Endodermal cell (in vitro differentiated cells): Measurements from ENCODE around the gene CPAMD8. TPM values are rescaled to one million over a fixed set of nuclear protein-coding genes. Genes with fewer than 3 reads are reported as not detected.

Experiments used
- DNase-seq: peaks from one replicate; pipeline ENCODE4 v3.0.0-alpha.2; 2017
- H3K27ac ChIP-seq: 2 replicates; pipeline ENCODE4 v1.5.1; 2013; ENCODE audit warnings: mild to moderate bottlenecking, low read depth, low read length, moderate library complexity
- H3K27me3 ChIP-seq: 2 replicates; pipeline ENCODE4 v1.6.1; 2013; ENCODE audit warnings: mild to moderate bottlenecking, low read length, moderate library complexity; ENCODE audit not compliant: insufficient read depth, control insufficient read depth, poor library complexity, severe bottlenecking
- H3K36me3 ChIP-seq: 2 replicates; pipeline ENCODE4 v1.7.0; 2013; ENCODE audit warnings: mild to moderate bottlenecking, low read length, moderate library complexity; ENCODE audit not compliant: control insufficient read depth, insufficient read depth
- H3K4me1 ChIP-seq: one replicate; pipeline ENCODE4 v1.7.0; 2013; ENCODE audit warnings: low read length; ENCODE audit not compliant: control insufficient read depth, insufficient read depth
- H3K4me3 ChIP-seq: 2 replicates; pipeline ENCODE4 v1.5.1; 2013; ENCODE audit warnings: mild to moderate bottlenecking, low read length, moderate library complexity
- H3K9ac ChIP-seq: 2 replicates; pipeline ENCODE4 v1.6.1; 2013; ENCODE audit warnings: mild to moderate bottlenecking, low read length, moderate library complexity; ENCODE audit not compliant: poor library complexity, severe bottlenecking; ENCODE audit errors: extremely low read depth
- H3K9me3 ChIP-seq: 2 replicates; pipeline ENCODE4 v1.6.1; 2013; ENCODE audit warnings: mild to moderate bottlenecking, low read length, moderate library complexity; ENCODE audit not compliant: control insufficient read depth
- H3K27ac Mint-ChIP-seq: 2 replicates; pipeline ENCODE4 v1.8.0; 2020; ENCODE audit warnings: mixed read lengths
- H3K27me3 Mint-ChIP-seq: 2 replicates; pipeline ENCODE4 v1.8.0; 2021; ENCODE audit warnings: mild to moderate bottlenecking, mixed read lengths; ENCODE audit not compliant: insufficient read depth
- H3K36me3 Mint-ChIP-seq: 2 replicates; pipeline ENCODE4 v1.8.0; 2020; ENCODE audit warnings: low read depth, mixed read lengths
- H3K4me1 Mint-ChIP-seq: 2 replicates; pipeline ENCODE4 v1.8.0; 2020; ENCODE audit warnings: mixed read lengths
- H3K4me3 Mint-ChIP-seq: 2 replicates; pipeline ENCODE4 v1.8.0; 2020; ENCODE audit warnings: mild to moderate bottlenecking, moderate library complexity, mixed read lengths
- H3K9me3 Mint-ChIP-seq: 2 replicates; pipeline ENCODE4 v1.8.0; 2020; ENCODE audit warnings: mild to moderate bottlenecking, mixed read lengths
- CTCF ChIP-seq: fragments of 200-600 bp; sonication (generic); conservative IDR thresholded peaks from 2 replicates; pipeline ENCODE4 v1.5.0; 2021; ENCODE audit warnings: antibody characterized with exemption, mild to moderate bottlenecking
- WGBS, 2 experiments: methylation state at CpG; one replicate each; pipeline versions ENCODE4 v1.1.5 to v1.1.7; 2013; ENCODE audit warnings: missing lambda C conversion rate in 2 of 2, mixed read lengths in 1 of 2; ENCODE audit not compliant: insufficient coverage in 1 of 2, insufficient read length in 1 of 2; 5-methylcytosine and 5-hydroxymethylcytosine counted together
- total RNA-seq, 2 donors: library from RNA; stranded (reverse); fragmentation: NEBNext Ultra II Directional in 1 of 2; extraction: Animal tissue kit (Norgen Biotek cat#: 25700) in 1 of 2; gene quantifications; 2 replicates in 1 of 2; 3 replicates in 1 of 2; pipeline ENCODE4 v1.2.1, GENCODE V29; 2021

CPAMD8 gene
- total RNA-seq, 2 donors from 2014 or later: 19.7 to 22.9 TPM

DNA sequence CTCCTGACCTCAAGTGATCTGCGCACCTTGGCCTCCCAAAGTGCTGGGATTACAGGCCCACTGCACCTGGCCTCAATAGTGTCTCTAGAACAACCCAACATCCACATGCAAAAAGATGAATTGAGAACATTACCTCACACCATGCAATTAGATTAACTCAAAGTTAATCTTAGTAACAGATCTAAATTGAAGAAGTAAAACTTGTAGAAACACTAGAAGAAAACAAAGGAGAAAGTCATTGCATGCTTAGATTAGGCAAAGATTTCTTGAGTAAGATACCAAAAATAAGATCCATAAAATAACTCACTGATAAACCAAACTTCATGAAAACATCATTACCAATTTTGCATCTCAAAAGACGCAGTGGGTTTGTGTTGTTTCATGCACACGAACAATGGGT, 2.8 kb downstream of the CPAMD8 start:
- no peak overlapping the region for H3K27ac Mint-ChIP-seq

DNA sequence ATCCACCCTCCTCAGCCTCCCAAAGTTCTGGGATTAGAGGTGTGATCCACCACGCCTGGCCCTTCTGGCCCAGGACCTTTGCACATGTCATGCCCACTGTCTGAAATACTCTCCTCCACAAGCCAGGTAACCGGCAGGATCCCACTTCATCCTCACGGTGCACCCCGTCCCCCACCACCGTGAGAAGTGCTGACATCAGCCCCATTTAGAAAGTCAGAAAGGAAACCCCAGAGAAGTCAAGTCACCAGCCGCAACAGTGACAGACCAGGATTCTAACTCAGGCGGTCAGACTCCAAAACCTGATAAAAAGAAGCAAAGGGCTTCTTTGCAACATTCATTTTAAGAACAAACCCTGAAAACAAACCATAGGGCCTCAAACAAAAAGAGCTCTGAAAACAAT, 3.9 kb downstream of the CPAMD8 start:
- no peak overlapping the region for H3K27ac ChIP-seq

More for the DNA sequence above, 2.8 kb downstream of the CPAMD8 start:
- Histone ChIP-seq H3K36me3 (no peaks in the 10 kb centered on the region), H3K9ac (no peak overlapping the region), H3K27me3 (peaks cover 11% of the 10 kb centered on the region), H3K27ac (no peak overlapping the region), H3K9me3 (peaks cover 16% of the 10 kb centered on the region), H3K4me3 (no peak overlapping the region), H3K4me1 (no peaks in the 10 kb centered on the region)
- H3K4me1 Mint-ChIP-seq: peaks cover 5% of the 10 kb centered on the region
- TF ChIP-seq CTCF: no peak
- DNase-seq: no peak
- H3K9me3 Mint-ChIP-seq: peaks cover 17% of the 10 kb centered on the region
- peaks cover 15% of the 10 kb centered on the region for H3K36me3 Mint-ChIP-seq
- no peak overlapping the region for H3K4me3 Mint-ChIP-seq
- H3K27me3 Mint-ChIP-seq: peaks cover 15% of the 10 kb centered on the region
- WGBS, 2 experiments: 87 to 92% methylated on average over 3 of the region's 3 CpGs

GRCh38 chr19:17021793-17022590, 4.6 kb downstream of the CPAMD8 start:
- no peaks in the 10 kb centered on the region for H3K36me3 ChIP-seq
- no peak overlapping the region for H3K4me3 ChIP-seq
- no peak overlapping the region for H3K27ac ChIP-seq
- Mint-ChIP-seq H3K9me3 (peaks cover 17% of the 10 kb centered on the region), H3K4me1 (peaks cover 5% of the 10 kb centered on the region), H3K27ac (no peak overlapping the region), H3K36me3 (peaks cover 19% of the 10 kb centered on the region), H3K4me3 (no peak overlapping the region), H3K27me3 (peaks cover 11% of the 10 kb centered on the region)
- no peaks in the 10 kb centered on the region for H3K4me1 ChIP-seq
- no peak for TF ChIP-seq CTCF
- no peak for DNase-seq
- H3K9me3 ChIP-seq: peaks cover 16% of the 10 kb centered on the region
- peaks cover 11% of the 10 kb centered on the region for H3K27me3 ChIP-seq
- H3K9ac ChIP-seq: no peak overlapping the region
- WGBS, 2 experiments: 92 to 96% methylated on average over 11 to 12 of the region's 12 CpGs

More for the DNA sequence above, 3.9 kb downstream of the CPAMD8 start:
- no peak overlapping the region for H3K27ac Mint-ChIP-seq
- peaks cover 11% of the 10 kb centered on the region for H3K27me3 ChIP-seq
- H3K4me3 Mint-ChIP-seq: no peak overlapping the region
- peaks cover 11% of the 10 kb centered on the region for H3K27me3 Mint-ChIP-seq
- H3K4me3 ChIP-seq: no peak overlapping the region
- no peak for TF ChIP-seq CTCF
- H3K36me3 Mint-ChIP-seq: peaks cover 15% of the 10 kb centered on the region
- no peaks in the 10 kb centered on the region for H3K4me1 ChIP-seq
- no peak for DNase-seq
- H3K36me3 ChIP-seq: no peaks in the 10 kb centered on the region
- 76 to 85% methylated on average over 7 of the region's 7 CpGs for WGBS, 2 experiments
- H3K9ac ChIP-seq: no peak overlapping the region
- peaks cover 17% of the 10 kb centered on the region for H3K9me3 Mint-ChIP-seq
- peaks cover 16% of the 10 kb centered on the region for H3K9me3 ChIP-seq
- peaks cover 5% of the 10 kb centered on the region for H3K4me1 Mint-ChIP-seq
